ENCODE data around the gene CDT1.

DNA sequence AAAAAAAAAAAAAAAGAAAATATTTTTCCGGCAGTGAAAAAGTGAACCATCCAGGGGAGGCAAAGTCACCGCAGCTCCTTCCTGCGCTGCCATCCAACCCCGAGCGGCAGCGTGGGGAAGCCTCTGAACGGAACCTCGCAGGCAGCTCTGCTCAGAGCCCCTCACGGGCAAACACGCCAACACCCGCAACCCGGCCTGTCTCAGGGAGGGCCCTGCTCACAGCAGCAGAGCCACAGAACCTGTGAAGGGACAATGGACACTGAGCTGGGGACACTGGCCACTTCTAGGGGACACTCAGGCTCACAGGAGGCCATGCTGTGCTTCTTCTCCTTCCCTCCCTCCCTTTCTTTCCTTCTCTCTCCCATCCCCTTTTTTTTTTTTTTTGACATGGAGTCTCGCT lies 29.5 kb downstream of the CDT1 start:
- TF ChIP-seq CTCF (IDR thresholded peaks at IDR 0.05; ENCODE audit: insufficient read depth, low read length, poor library complexity, severe bottlenecking): no peak
- TF ChIP-seq EZH2phosphoT487 (conservative IDR thresholded peaks at IDR 0.05; ENCODE audit: low read length): no peak
